SK-N-SH (cell line): ENCODE results near the gene PTK7. TPM values are rescaled to one million over a fixed set of nuclear protein-coding genes. Genes with fewer than 3 reads are reported as not detected.

Source experiments
- CTCF ChIA-PET: fragments of 300-600, 350-600 bp; formaldehyde crosslinking; extraction: SDS; loops from one replicate; lab custom pipeline; 2021; lab: Yijun Ruan, JAX
- POLR2A ChIA-PET: fragments of 350-600 bp; sonication (Branson Sonifier 250); formaldehyde crosslinking; extraction: SDS; loops from one replicate; lab custom pipeline; 2020; ENCODE audit warnings: antibody characterized with exemption, inconsistent platforms; lab: Yijun Ruan, JAX
- DNase-seq: peaks from one replicate; pipeline ENCODE4 v3.0.0; 2012
- H2AFZ ChIP-seq: fragments of 200-600 bp; sonication (generic); 2 replicates; pipeline ENCODE4 v1.8.1; 2016; ENCODE audit warnings: antibody characterized with exemption, mild to moderate bottlenecking, low read depth
- H3F3A ChIP-seq: fragments of 200-600 bp; sonication (generic); replicated peaks from 2 replicates; pipeline ENCODE3; 2016; ENCODE audit warnings: antibody characterized with exemption, mild to moderate bottlenecking; ENCODE audit not compliant: insufficient read depth
- H3K27ac ChIP-seq, 2 experiments: fragments of 200-500 bp in 1 of 2; fragments of 200-600 bp in 1 of 2; sonication (Bioruptor generic) in 1 of 2; sonication (generic), shearing (Covaris generic) in 1 of 2; 2 replicates each; pipeline versions ENCODE4 v1.5.1 to v1.6.1; 2014 to 2016; ENCODE audit warnings: low read depth in 2 of 2, inconsistent platforms in 1 of 2, low read length in 1 of 2, mild to moderate bottlenecking in 1 of 2, mixed read lengths in 1 of 2
- H3K27me3 ChIP-seq: fragments of 200-600 bp; sonication (generic), shearing (Covaris generic); 2 replicates; pipeline ENCODE4 v1.6.1; 2016; ENCODE audit warnings: mixed run types; ENCODE audit not compliant: insufficient read depth
- H3K36me3 ChIP-seq, 2 experiments: fragments of 200-500 bp in 1 of 2; fragments of 200-600 bp in 1 of 2; sonication (Bioruptor generic) in 1 of 2; sonication (generic) in 1 of 2; replicated peaks in 1 of 2; 2 replicates each; pipeline versions ENCODE3 to v1.5.1; 2014 to 2016; ENCODE audit warnings: low read length in 1 of 2, mild to moderate bottlenecking in 1 of 2; ENCODE audit not compliant: insufficient read depth in 2 of 2, control insufficient read depth in 1 of 2
- H3K4me1 ChIP-seq, 2 experiments: fragments of 200-500 bp in 1 of 2; fragments of 200-600 bp in 1 of 2; sonication (Bioruptor generic) in 1 of 2; sonication (generic), shearing (Covaris generic) in 1 of 2; 2 replicates each; pipeline versions ENCODE4 v1.5.1 to v1.6.1; 2014 to 2016; ENCODE audit warnings: low read depth in 1 of 2, low read length in 1 of 2, mixed run types in 1 of 2; ENCODE audit not compliant: insufficient read depth in 2 of 2, control insufficient read depth in 1 of 2
- H3K4me2 ChIP-seq: fragments of 200-600 bp; sonication (generic), shearing (Covaris generic); 2 replicates; pipeline ENCODE4 v1.6.1; 2017; ENCODE audit warnings: mixed run types
- H3K4me3 ChIP-seq, 2 experiments: fragments of 200-500 bp in 1 of 2; fragments of 200-600 bp in 1 of 2; sonication (Bioruptor generic) in 1 of 2; sonication (generic), shearing (Covaris generic) in 1 of 2; 2 replicates each; pipeline versions ENCODE4 v1.5.1 to v1.8.1; 2014 to 2016; ENCODE audit warnings: low read depth in 2 of 2, inconsistent platforms in 1 of 2, low read length in 1 of 2, mild to moderate bottlenecking in 1 of 2, mixed read lengths in 1 of 2, moderate library complexity in 1 of 2
- H3K79me2 ChIP-seq: fragments of 200-600 bp; sonication (generic); 2 replicates; pipeline ENCODE4 v1.8.1; 2017; ENCODE audit warnings: mild to moderate bottlenecking; ENCODE audit not compliant: insufficient read depth
- H3K9ac ChIP-seq: fragments of 200-600 bp; sonication (generic); 2 replicates; pipeline ENCODE4 v1.6.1; 2017; ENCODE audit warnings: mixed run types
- H3K9me2 ChIP-seq: fragments of 200-600 bp; sonication (generic); 2 replicates; pipeline ENCODE4 v1.6.1; 2017; ENCODE audit warnings: mixed run types
- H3K9me3 ChIP-seq: fragments of 200-600 bp; sonication (generic); 2 replicates; pipeline ENCODE4 v1.6.1; 2017; ENCODE audit warnings: mixed run types, mild to moderate bottlenecking, moderate library complexity
- H4K20me1 ChIP-seq: fragments of 200-600 bp; sonication (generic); 2 replicates; pipeline ENCODE4 v1.6.1; 2017; ENCODE audit warnings: mild to moderate bottlenecking, mixed run types; ENCODE audit not compliant: insufficient read depth
- ELF1 ChIP-seq: IDR thresholded peaks from 2 replicates; pipeline ENCODE4 v1.4.0; 2012
- EP300 ChIP-seq, 2 experiments: IDR thresholded peaks; 2 replicates each; pipeline versions ENCODE4 v1.4.0 to v1.6.1; 2012; ENCODE audit warnings: borderline replicate concordance in 1 of 2, low read depth in 1 of 2, low read length in 1 of 2
- FOXJ3 ChIP-seq: sonication (generic); formaldehyde crosslinking; IDR thresholded peaks from 2 replicates; pipeline ENCODE4 v1.5.1; 2020; ENCODE audit warnings: mild to moderate bottlenecking, missing genetic modification reagents
- GABPA ChIP-seq: IDR thresholded peaks from 2 replicates; pipeline ENCODE4 v1.4.0; 2012; ENCODE audit warnings: low read depth, mild to moderate bottlenecking
- GATA2 ChIP-seq: sonication (generic); formaldehyde crosslinking; IDR thresholded peaks from 2 replicates; pipeline ENCODE4 v1.5.0; 2020; ENCODE audit warnings: mild to moderate bottlenecking, missing genetic modification reagents
- MEF2A ChIP-seq: IDR thresholded peaks from 2 replicates; pipeline ENCODE4 v1.4.0; 2012; ENCODE audit warnings: low read depth, borderline replicate concordance
- MXI1 ChIP-seq: IDR thresholded peaks from 2 replicates; pipeline ENCODE4 v1.6.1; 2012; ENCODE audit warnings: mild to moderate bottlenecking, low read depth, low read length, improper control_type of control experiment
- NRF1 ChIP-seq: IDR thresholded peaks from 2 replicates; pipeline ENCODE4 v1.6.1; 2012; ENCODE audit warnings: low read depth, mild to moderate bottlenecking, low read length
- POLR2AphosphoS5 ChIP-seq: IDR thresholded peaks from 2 replicates; pipeline ENCODE4 v1.6.1; 2012; ENCODE audit warnings: low read depth, low read length
- RXRA ChIP-seq: IDR thresholded peaks from 2 replicates; pipeline ENCODE4 v1.4.0; 2012; ENCODE audit warnings: low read depth, mild to moderate bottlenecking, borderline replicate concordance
- TCF12 ChIP-seq: IDR thresholded peaks from 2 replicates; pipeline ENCODE4 v1.4.0; 2012
- YY1 ChIP-seq: IDR thresholded peaks from 2 replicates; pipeline ENCODE4 v1.4.0; 2012; ENCODE audit warnings: low read depth, mild to moderate bottlenecking
- WGBS: methylation state at CpG from one replicate; pipeline ENCODE4 v1.1.6; 2017; ENCODE audit warnings: low lambda C conversion rate; 5-methylcytosine and 5-hydroxymethylcytosine counted together
- polyA plus RNA-seq, 3 experiments: library from polyadenylated mRNA; depleted of rRNA; stranded (reverse); fragments of >200 nt; gene quantifications; 2 replicates each; pipeline ENCODE4 v1.2.3, GENCODE V29; 2012
- TF ChIP-seq, protein P1 (sequence below): IDR thresholded peaks from 2 replicates; pipeline ENCODE4 v1.6.1; 2012; ENCODE audit warnings: mild to moderate bottlenecking, low read depth, low read length, moderate library complexity
- TF ChIP-seq, protein P2 (sequence below): IDR thresholded peaks from 2 replicates; pipeline ENCODE4 v1.4.0; 2012; ENCODE audit warnings: low read depth, borderline replicate concordance
- TF ChIP-seq, protein P3 (sequence below): IDR thresholded peaks from 2 replicates; pipeline ENCODE4; 2012
- TF ChIP-seq, protein P4 (sequence below): IDR thresholded peaks from 2 replicates; pipeline ENCODE4 v1.4.0; 2012; ENCODE audit warnings: low read depth

The PTK7 gene
- polyA plus RNA-seq, 1 of the 3 experiments (the other 2 are of a cell fraction), result 105 TPM

DNA sequence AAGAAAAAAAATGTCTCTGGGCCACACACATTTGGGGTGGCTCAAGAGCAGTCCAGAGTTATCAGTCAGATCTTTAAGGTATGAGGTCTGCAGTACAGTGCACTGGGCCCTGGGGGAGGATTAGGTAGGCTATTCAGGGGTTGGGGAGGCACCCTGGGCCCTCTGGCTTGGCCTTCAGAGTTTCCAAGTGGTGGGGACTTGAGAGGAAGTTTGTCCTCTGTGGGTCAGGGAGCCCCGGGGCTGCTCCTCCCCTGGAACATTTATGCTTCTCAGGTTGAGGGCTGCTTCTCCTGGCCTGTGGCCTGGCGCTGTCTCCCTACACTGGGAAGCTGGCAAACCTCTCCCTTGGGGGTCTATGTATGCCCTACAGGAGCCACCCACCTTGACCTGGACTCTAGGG, 46.0 kb downstream of the PTK7 start:
- peaks cover 66 to 72% of the 10 kb centered on the region in 2 experiments for H3K4me1 ChIP-seq
- TF ChIP-seq TCF12 (no peak), MXI1 (no peak), GATA2 (no peak; the same call in 1 of the 2 replicates), POLR2AphosphoS5 (no peak), EP300 (IDR thresholded peaks at IDR 0.05; ENCODE audit: borderline replicate concordance in 1 of 2, low read depth in 1 of 2, low read length in 1 of 2) (no peak), ELF1 (no peak), NRF1 (no peak), FOXJ3 (CRISPR knock-in tag) (no peak), RXRA (no peak), YY1 (no peak), GABPA (no peak), MEF2A (no peak)
- TF ChIP-seq, protein P1, sequence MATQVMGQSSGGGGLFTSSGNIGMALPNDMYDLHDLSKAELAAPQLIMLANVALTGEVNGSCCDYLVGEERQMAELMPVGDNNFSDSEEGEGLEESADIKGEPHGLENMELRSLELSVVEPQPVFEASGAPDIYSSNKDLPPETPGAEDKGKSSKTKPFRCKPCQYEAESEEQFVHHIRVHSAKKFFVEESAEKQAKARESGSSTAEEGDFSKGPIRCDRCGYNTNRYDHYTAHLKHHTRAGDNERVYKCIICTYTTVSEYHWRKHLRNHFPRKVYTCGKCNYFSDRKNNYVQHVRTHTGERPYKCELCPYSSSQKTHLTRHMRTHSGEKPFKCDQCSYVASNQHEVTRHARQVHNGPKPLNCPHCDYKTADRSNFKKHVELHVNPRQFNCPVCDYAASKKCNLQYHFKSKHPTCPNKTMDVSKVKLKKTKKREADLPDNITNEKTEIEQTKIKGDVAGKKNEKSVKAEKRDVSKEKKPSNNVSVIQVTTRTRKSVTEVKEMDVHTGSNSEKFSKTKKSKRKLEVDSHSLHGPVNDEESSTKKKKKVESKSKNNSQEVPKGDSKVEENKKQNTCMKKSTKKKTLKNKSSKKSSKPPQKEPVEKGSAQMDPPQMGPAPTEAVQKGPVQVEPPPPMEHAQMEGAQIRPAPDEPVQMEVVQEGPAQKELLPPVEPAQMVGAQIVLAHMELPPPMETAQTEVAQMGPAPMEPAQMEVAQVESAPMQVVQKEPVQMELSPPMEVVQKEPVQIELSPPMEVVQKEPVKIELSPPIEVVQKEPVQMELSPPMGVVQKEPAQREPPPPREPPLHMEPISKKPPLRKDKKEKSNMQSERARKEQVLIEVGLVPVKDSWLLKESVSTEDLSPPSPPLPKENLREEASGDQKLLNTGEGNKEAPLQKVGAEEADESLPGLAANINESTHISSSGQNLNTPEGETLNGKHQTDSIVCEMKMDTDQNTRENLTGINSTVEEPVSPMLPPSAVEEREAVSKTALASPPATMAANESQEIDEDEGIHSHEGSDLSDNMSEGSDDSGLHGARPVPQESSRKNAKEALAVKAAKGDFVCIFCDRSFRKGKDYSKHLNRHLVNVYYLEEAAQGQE, result no peak
- TF ChIP-seq, protein P2, sequence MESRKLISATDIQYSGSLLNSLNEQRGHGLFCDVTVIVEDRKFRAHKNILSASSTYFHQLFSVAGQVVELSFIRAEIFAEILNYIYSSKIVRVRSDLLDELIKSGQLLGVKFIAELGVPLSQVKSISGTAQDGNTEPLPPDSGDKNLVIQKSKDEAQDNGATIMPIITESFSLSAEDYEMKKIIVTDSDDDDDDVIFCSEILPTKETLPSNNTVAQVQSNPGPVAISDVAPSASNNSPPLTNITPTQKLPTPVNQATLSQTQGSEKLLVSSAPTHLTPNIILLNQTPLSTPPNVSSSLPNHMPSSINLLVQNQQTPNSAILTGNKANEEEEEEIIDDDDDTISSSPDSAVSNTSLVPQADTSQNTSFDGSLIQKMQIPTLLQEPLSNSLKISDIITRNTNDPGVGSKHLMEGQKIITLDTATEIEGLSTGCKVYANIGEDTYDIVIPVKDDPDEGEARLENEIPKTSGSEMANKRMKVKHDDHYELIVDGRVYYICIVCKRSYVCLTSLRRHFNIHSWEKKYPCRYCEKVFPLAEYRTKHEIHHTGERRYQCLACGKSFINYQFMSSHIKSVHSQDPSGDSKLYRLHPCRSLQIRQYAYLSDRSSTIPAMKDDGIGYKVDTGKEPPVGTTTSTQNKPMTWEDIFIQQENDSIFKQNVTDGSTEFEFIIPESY, result no peak
- TF ChIP-seq, protein P3, sequence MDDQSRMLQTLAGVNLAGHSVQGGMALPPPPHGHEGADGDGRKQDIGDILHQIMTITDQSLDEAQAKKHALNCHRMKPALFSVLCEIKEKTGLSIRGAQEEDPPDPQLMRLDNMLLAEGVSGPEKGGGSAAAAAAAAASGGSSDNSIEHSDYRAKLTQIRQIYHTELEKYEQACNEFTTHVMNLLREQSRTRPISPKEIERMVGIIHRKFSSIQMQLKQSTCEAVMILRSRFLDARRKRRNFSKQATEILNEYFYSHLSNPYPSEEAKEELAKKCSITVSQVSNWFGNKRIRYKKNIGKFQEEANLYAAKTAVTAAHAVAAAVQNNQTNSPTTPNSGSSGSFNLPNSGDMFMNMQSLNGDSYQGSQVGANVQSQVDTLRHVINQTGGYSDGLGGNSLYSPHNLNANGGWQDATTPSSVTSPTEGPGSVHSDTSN, result no peak
- TF ChIP-seq, protein P4, sequence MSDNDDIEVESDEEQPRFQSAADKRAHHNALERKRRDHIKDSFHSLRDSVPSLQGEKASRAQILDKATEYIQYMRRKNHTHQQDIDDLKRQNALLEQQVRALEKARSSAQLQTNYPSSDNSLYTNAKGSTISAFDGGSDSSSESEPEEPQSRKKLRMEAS, result no peak

More for the DNA sequence above, 46.0 kb downstream of the PTK7 start:
- ChIA-PET POLR2A (no interaction called here), CTCF (interaction anchor here (0.9 kb wide), 1 partner anchor 8 kb away, joined by 3 read pairs; no protein-coding TSS in a partner anchor)
- no peaks in the 10 kb centered on the region for H3K9me2 ChIP-seq
- no peaks in the 10 kb centered on the region for H3K9me3 ChIP-seq
- no peak overlapping the region for H3K4me3 ChIP-seq
- peaks cover 81% of the 10 kb centered on the region for H3K79me2 ChIP-seq
- H3K27me3 ChIP-seq, result no peaks in the 10 kb centered on the region
- no peak for DNase-seq
- H3K4me2 ChIP-seq, result peak overlapping the region; percentile 74; the same call in 1 of the 2 replicates
- H3K36me3 ChIP-seq, result no peaks in the 10 kb centered on the region
- no peak overlapping the region for H2AFZ ChIP-seq
- H3K27ac ChIP-seq, result peak overlapping the region; percentile 91 to 99
- H3K9ac ChIP-seq, result peak overlapping the region; percentile 87
- no peaks in the 10 kb centered on the region for H4K20me1 ChIP-seq
- peaks cover 40% of the 10 kb centered on the region for H3F3A ChIP-seq
- WGBS, result no CpG with 5 or more reads among the region's 2 CpGs
